Heart right ventricle (tissue), 16 donors: ENCODE measurements around the gene GRK5. TPM values are rescaled to one million over a fixed set of nuclear protein-coding genes. Genes with fewer than 3 reads are reported as not detected.
A peak's percentile ranks its signal among the peaks of the same experiment; 100 is the strongest.

Experiments
- ATAC-seq, 8 donors: fragments of 200-7000 bp; cut with Tn5 transposase; one replicate each; pipeline ENCODE4 v1.9.1; 2020; ENCODE audit warnings: mild to moderate bottlenecking in 8 of 8, moderate library complexity in 8 of 8, moderate number of reproducible peaks in 1 of 8
- DNase-seq, 2 donors: peaks; one replicate each; pipeline ENCODE4 v3.0.0-alpha.2; 2020
- H3K27ac ChIP-seq, 10 donors: fragments of 200-600 bp; sonication (generic) in 2 of 10; one replicate each; pipeline versions ENCODE4 v1.5.0 to v1.8.0; 2020 to 2022; ENCODE audit warnings: mild to moderate bottlenecking in 3 of 10
- H3K27me3 ChIP-seq, 7 donors: fragments of 200-600 bp; one replicate each; pipeline ENCODE4 v1.8.0; 2021 to 2022; ENCODE audit warnings: mild to moderate bottlenecking in 2 of 7
- H3K36me3 ChIP-seq, 9 donors: fragments of 200-600 bp; sonication (generic) in 1 of 9; one replicate each; pipeline versions ENCODE4 v1.5.0 to v1.8.0; 2020 to 2022; ENCODE audit warnings: mild to moderate bottlenecking in 2 of 9
- H3K4me1 ChIP-seq, 9 donors: fragments of 200-600 bp; sonication (generic) in 1 of 9; one replicate each; pipeline versions ENCODE4 v1.5.0 to v1.8.0; 2020 to 2022; ENCODE audit warnings: mild to moderate bottlenecking in 4 of 9
- H3K4me3 ChIP-seq, 10 donors: fragments of 200-600 bp; sonication (generic) in 2 of 10; one replicate each; pipeline versions ENCODE4 v1.5.0 to v1.8.0; 2020 to 2022; ENCODE audit warnings: mild to moderate bottlenecking in 7 of 10, moderate library complexity in 2 of 10
- H3K9me3 ChIP-seq, 11 donors: fragments of 200-600 bp in 10 of 11; sonication (generic) in 2 of 11; one replicate each; pipeline versions ENCODE4 v1.5.0 to v1.8.0; 2013 to 2022; ENCODE audit warnings: mild to moderate bottlenecking in 2 of 11, control low read depth in 1 of 11, moderate library complexity in 1 of 11
- WGBS, 2 donors: extraction: QIAGEN DNeasy Blood & Tissue Kit; methylation state at CpG; one replicate each; pipeline ENCODE4 v1.1.7; 2013; ENCODE audit warnings: inconsistent platforms in 1 of 2; 5-methylcytosine and 5-hydroxymethylcytosine counted together
- intact Hi-C, 10 donors: fragments of 100-400 bp; cut with DNase I; formaldehyde crosslinking; loops; one replicate each; pipeline versions ENCODE4 v1.11.1 to v1.14.2; 2022
- polyA plus RNA-seq, 2 donors: library from polyadenylated mRNA; stranded (reverse); fragments of 200-250 nt; gene quantifications; one replicate each; pipeline ENCODE4 v1.2.3, GENCODE V29; 2013
- total RNA-seq, 10 donors: library from RNA; stranded (reverse); fragmentation: NEBNext Ultra II Directional in 3 of 10; extraction: Animal tissue kit (Norgen Biotek cat#: 25700) in 3 of 10; gene quantifications; one replicate each; pipeline versions ENCODE4 v1.2.1 to v1.2.4, GENCODE V29; 2021 to 2023
- TF ChIP-seq, protein P1 (sequence below), 9 donors: fragments of 200-600 bp; sonication (generic) in 2 of 9; IDR thresholded peaks; one replicate each; pipeline versions ENCODE4 v1.5.0 to v1.8.0; 2021 to 2022; ENCODE audit warnings: antibody characterized with exemption in 9 of 9, mild to moderate bottlenecking in 5 of 9, moderate library complexity in 1 of 9
- donor health status: Arrhythmogenic right ventricular cardiomyopathy.
- donor health status: ischemic (EF 13 %, LVEDD 7.1; RV severe dilation, severe dysfunction).
- donor health status: healthy with polysubstance abuse.
- donor health status: DM: no; HTN: yes; CAD: no.
- donor health status: DM: no; HTN: no; CAD: no.
- donor health status: ischemic (EF 25% LVEDD 6.9; RV normal size, moderate dysfunction).
- donor health status: ischemic (EF 25% LVEDD 5.7; RV mildly dilated, moderate dysfunction).
- donor health status: healthy.
- donor health status: DM: yes; HTN: yes; CAD: no.
- donor health status: Ischemic cardiomyopathy.
- donor health status: ischemic (EF 35%, LVEDD 5.7; RV mildly dilated, moderate dysfunction).
- donor health status: nonischemic (EF 11% LVEDD 7.7; RV severe dilation, severe dysfunction).
- donor health status: DM: yes; HTN: yes; CAD: no.
- donor health status: PGD.
- donor health status: ischemic (EF 29% LVEDD 5.4; RV normal size, mild dysfunction).
- donor health status: nonischemic (EF 23%, LVEDD 6.1; RV moderate dilation, normal function).

Gene GRK5
- total and polyA plus RNA-seq, 12 donors: 11.8 to 80.5 (median 26.6) TPM

DNA sequence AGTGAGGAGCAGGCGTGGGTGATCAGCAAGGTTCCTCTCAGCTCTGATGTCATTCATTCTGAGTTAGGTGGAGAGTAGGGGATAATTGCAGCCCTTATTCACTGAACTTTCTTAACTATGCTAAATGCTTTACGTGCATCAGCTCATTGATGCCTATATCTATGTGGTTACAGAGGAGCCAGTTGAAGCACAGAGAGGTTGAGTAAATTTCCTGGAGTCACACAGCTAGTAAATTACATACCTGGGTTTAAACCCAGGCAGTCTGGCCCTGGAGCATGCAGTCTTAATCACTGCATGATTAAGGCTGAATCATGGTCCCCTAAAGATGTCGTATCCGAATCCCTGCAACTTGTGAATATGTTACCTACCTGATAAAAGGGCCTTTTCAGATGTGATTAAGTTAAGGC is 99.6 kb downstream of the GRK5 start:
- H3K36me3 ChIP-seq: no peaks in the 10 kb centered on the region
- H3K27ac ChIP-seq: peak overlapping the region in 2 of 10 donors; percentile 58 to 87
- TF ChIP-seq, protein P1, sequence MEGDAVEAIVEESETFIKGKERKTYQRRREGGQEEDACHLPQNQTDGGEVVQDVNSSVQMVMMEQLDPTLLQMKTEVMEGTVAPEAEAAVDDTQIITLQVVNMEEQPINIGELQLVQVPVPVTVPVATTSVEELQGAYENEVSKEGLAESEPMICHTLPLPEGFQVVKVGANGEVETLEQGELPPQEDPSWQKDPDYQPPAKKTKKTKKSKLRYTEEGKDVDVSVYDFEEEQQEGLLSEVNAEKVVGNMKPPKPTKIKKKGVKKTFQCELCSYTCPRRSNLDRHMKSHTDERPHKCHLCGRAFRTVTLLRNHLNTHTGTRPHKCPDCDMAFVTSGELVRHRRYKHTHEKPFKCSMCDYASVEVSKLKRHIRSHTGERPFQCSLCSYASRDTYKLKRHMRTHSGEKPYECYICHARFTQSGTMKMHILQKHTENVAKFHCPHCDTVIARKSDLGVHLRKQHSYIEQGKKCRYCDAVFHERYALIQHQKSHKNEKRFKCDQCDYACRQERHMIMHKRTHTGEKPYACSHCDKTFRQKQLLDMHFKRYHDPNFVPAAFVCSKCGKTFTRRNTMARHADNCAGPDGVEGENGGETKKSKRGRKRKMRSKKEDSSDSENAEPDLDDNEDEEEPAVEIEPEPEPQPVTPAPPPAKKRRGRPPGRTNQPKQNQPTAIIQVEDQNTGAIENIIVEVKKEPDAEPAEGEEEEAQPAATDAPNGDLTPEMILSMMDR (IDR thresholded peaks at IDR 0.05): no peak
- intact Hi-C loops: no loop called here
- H3K9me3 ChIP-seq: no peaks in the 10 kb centered on the region
- no peaks in the 10 kb centered on the region for H3K27me3 ChIP-seq
- DNase-seq (no peak), ATAC-seq (no peak)
- WGBS, 2 donors: 95% methylated on average over 4 of the region's 4 CpGs
- H3K4me1 ChIP-seq: peaks cover 15 to 84% (median 36%) of the 10 kb centered on the region in 9 donors
- no peak overlapping the region for H3K4me3 ChIP-seq

DNA sequence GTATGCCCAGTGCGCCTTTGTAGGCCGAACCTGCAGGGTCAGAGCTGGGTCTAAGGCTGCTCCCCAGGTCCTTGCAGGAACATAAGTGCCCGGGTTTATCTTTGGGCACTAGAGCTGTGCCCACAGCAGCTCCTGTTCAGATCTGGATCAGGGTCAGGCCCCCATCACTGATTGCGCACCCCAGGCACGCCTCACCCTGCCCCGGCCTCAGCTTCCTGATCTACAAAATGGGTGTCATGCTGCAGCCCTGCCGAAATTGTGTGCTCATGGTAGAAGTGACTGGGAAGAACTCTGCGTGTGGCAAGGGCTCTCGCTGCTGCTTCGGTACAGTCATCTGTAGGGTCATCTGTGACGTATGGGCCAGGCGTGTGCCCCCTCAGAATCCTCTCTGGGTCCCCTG is 100.7 kb downstream of the GRK5 start:
- Histone ChIP-seq H3K27ac (peak overlapping the region in 1 of 10 donors; percentile 11), H3K4me3 (no peak overlapping the region), H3K9me3 (no peaks in the 10 kb centered on the region), H3K4me1 (peaks cover 11 to 80% (median 30%) of the 10 kb centered on the region in 9 donors), H3K36me3 (no peaks in the 10 kb centered on the region), H3K27me3 (no peaks in the 10 kb centered on the region)
- ATAC-seq: no peak
- intact Hi-C loops: no loop called here
- 96 to 98% methylated on average over 12 of the region's 12 CpGs for WGBS, 2 donors
- no peak for DNase-seq
- TF ChIP-seq, protein P1 (IDR thresholded peaks at IDR 0.05): no peak

DNA sequence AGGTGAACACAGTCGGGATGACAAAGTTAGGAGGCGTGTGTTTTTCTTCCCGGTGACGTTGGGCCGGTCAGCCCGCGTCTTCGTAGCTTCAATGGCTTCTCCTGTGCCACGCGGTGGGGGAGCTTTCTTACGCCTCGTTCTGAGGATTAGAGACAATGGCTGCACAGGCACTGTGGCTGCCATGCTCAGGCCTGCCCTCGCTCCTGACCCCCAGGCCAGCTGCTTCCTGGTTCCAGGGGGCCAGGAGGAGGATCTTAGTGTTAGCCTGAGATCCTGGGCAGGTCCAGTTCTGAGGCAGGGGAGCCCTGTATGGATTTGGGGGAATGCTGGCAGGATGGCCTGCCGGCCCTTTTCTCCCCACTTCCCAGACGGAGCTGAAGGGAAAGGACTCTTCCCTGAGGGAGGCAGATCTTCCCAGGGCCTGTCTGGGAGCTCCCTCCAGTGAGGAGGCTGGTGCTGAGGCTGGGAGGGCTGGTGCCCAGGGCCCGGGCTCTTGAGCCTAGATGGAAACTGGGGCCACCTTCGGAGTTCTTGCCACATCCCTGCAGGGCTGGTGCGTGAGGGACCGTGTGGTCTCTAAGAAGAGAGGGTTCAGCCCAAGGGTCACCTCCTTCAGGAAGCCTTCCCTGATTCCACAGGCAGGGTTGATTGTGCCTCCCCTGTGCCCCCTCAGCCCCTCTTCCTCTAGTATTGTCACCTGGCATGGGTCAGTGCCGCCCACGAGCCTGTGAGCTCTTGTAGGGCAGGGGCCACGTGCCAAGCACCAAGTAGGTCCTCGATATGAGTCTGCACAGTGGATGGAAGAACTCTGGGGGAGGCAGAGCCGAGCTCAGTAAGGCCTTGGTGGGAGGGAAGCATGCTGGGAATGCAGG is 101.4 kb downstream of the GRK5 start:
- Histone ChIP-seq H3K4me3 (no peak overlapping the region), H3K36me3 (no peaks in the 10 kb centered on the region), H3K9me3 (no peaks in the 10 kb centered on the region), H3K27me3 (no peaks in the 10 kb centered on the region), H3K27ac (peak overlapping the region in 2 of 10 donors; percentile 5 to 20), H3K4me1 (peaks cover 11 to 84% (median 36%) of the 10 kb centered on the region in 9 donors)
- intact Hi-C loops: no loop called here
- TF ChIP-seq, protein P1 (IDR thresholded peaks at IDR 0.05): no peak
- ATAC-seq (no peak), DNase-seq (no peak)
- 81 to 82% methylated on average over 24 of the region's 24 CpGs for WGBS, 2 donors

DNA sequence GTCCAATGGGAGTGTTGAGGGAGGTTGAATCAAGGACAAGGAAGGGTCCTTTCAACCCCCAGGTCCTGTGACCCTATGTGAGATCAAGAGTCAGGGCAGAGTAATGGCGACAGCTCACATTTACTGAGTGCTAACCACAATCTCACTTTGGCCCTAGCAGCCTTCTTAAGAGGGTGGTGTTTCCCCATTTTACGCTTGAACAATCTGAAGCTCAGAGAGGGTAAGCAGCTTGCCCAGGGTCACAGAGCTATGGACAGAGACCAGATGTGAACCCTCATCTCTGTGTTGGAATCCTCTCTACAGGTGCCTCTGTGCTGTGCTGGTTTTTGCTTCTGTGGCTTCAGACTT is 102.0 kb downstream of the GRK5 start:
- H3K36me3 ChIP-seq: no peaks in the 10 kb centered on the region
- H3K27me3 ChIP-seq: no peaks in the 10 kb centered on the region
- ATAC-seq: no peak
- intact Hi-C loops: no loop called here
- no peaks in the 10 kb centered on the region for H3K9me3 ChIP-seq
- peak overlapping the region in 1 of 10 donors; percentile 6 for H3K27ac ChIP-seq
- DNase-seq: no peak
- TF ChIP-seq, protein P1 (IDR thresholded peaks at IDR 0.05): no peak
- H3K4me3 ChIP-seq: no peak overlapping the region
- 95% methylated on average over 2 of the region's 2 CpGs for WGBS, 2 donors
- H3K4me1 ChIP-seq: peaks cover 11 to 90% (median 41%) of the 10 kb centered on the region in 9 donors
